ENCODE measurements around the gene LAMC3. TPM values are rescaled to one million over a fixed set of nuclear protein-coding genes. Genes with fewer than 3 reads are reported as not detected.

The LAMC3 gene
- total and polyA plus RNA-seq, 9 of the 15 experiments (the other 6 are each of a cell fraction or from before 2014, with no cell fraction given): 0.10 TPM; not detected in 8

DNA sequence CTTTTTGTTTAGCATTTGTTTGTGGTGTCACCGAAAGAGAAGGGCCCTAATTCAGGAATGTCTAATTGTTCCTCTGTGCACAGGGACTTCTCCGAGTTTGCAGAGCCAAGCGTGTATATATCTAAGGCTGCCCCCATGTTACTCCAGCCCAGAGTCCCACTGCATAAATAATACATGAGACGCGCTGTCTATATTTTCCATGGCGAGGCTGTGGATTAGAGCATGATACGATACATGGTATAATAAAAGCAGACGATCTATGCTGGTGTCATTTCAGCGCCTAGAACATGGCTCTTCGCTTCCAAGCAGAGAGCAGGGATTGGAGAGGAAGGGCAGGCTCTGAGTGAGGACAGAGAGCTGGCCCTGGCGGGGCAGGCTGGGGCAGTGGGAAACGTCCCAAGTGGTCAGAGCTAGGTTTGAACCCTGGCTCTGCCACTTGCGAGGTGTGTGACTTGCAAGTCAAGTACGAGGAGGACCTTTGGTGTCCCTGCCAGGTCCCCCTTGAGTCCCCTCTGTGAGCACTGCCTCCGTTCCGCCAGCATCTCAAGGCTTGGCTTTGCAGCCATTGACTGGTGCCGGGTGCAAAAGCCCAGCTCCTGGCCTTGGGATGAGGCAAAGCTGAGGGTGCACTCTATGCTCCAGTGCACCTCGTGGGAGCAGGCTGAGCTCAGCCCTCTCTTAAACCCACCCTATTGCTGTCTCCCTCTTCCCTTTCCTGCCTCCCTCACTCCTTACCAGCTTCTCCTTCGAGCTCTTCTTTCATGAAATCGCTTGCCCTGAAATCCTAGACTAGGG, 29.2 kb upstream of the LAMC3 start (continued):
- TF ChIP-seq ZNF282 (CRISPR knock-in tag; IDR thresholded peaks at IDR 0.05) (no peak), DPF2 (IDR thresholded peaks at IDR 0.05) (no peak), POLR2AphosphoS2 (IDR thresholded peaks at IDR 0.05; ENCODE audit: low read length) (no peak), PTRF (tag; IDR thresholded peaks at IDR 0.05) (no peak), NR2C1 (IDR thresholded peaks at IDR 0.05) (no peak), NR2C1 (tag; IDR thresholded peaks at IDR 0.05) (no peak), ZNF384 (IDR thresholded peaks at IDR 0.05; ENCODE audit: low read depth, low read length) (no peak), MTA1 (IDR thresholded peaks at IDR 0.05; ENCODE audit: borderline replicate concordance) (no peak), PHB2 (IDR thresholded peaks at IDR 0.05; ENCODE audit: low read depth) (no peak), HMG20A (CRISPR knock-in tag; conservative IDR thresholded peaks at IDR 0.05) (no peak), HDAC8 (tag; IDR thresholded peaks at IDR 0.05) (no peak)
- TF ChIP-seq, protein P1, sequence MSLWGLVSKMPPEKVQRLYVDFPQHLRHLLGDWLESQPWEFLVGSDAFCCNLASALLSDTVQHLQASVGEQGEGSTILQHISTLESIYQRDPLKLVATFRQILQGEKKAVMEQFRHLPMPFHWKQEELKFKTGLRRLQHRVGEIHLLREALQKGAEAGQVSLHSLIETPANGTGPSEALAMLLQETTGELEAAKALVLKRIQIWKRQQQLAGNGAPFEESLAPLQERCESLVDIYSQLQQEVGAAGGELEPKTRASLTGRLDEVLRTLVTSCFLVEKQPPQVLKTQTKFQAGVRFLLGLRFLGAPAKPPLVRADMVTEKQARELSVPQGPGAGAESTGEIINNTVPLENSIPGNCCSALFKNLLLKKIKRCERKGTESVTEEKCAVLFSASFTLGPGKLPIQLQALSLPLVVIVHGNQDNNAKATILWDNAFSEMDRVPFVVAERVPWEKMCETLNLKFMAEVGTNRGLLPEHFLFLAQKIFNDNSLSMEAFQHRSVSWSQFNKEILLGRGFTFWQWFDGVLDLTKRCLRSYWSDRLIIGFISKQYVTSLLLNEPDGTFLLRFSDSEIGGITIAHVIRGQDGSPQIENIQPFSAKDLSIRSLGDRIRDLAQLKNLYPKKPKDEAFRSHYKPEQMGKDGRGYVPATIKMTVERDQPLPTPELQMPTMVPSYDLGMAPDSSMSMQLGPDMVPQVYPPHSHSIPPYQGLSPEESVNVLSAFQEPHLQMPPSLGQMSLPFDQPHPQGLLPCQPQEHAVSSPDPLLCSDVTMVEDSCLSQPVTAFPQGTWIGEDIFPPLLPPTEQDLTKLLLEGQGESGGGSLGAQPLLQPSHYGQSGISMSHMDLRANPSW (CRISPR knock-in tag; IDR thresholded peaks at IDR 0.05): peak; percentile 66; the same call in 1 of the 2 replicates
- TF ChIP-seq, protein P2, sequence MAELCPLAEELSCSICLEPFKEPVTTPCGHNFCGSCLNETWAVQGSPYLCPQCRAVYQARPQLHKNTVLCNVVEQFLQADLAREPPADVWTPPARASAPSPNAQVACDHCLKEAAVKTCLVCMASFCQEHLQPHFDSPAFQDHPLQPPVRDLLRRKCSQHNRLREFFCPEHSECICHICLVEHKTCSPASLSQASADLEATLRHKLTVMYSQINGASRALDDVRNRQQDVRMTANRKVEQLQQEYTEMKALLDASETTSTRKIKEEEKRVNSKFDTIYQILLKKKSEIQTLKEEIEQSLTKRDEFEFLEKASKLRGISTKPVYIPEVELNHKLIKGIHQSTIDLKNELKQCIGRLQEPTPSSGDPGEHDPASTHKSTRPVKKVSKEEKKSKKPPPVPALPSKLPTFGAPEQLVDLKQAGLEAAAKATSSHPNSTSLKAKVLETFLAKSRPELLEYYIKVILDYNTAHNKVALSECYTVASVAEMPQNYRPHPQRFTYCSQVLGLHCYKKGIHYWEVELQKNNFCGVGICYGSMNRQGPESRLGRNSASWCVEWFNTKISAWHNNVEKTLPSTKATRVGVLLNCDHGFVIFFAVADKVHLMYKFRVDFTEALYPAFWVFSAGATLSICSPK (IDR thresholded peaks at IDR 0.05; ENCODE audit: borderline replicate concordance): no peak
- TF ChIP-seq, protein P3, sequence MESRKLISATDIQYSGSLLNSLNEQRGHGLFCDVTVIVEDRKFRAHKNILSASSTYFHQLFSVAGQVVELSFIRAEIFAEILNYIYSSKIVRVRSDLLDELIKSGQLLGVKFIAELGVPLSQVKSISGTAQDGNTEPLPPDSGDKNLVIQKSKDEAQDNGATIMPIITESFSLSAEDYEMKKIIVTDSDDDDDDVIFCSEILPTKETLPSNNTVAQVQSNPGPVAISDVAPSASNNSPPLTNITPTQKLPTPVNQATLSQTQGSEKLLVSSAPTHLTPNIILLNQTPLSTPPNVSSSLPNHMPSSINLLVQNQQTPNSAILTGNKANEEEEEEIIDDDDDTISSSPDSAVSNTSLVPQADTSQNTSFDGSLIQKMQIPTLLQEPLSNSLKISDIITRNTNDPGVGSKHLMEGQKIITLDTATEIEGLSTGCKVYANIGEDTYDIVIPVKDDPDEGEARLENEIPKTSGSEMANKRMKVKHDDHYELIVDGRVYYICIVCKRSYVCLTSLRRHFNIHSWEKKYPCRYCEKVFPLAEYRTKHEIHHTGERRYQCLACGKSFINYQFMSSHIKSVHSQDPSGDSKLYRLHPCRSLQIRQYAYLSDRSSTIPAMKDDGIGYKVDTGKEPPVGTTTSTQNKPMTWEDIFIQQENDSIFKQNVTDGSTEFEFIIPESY (CRISPR knock-in tag; IDR thresholded peaks at IDR 0.05): no peak

All from K562 (cell line).